ENCODE data around the gene NSA2. TPM values are rescaled to one million over a fixed set of nuclear protein-coding genes. Genes with fewer than 3 reads are reported as not detected.
"Not testable (repeated sequence)": the region's sequence is repeated elsewhere in the genome, so short reads cannot be mapped to it uniquely, and the experiment has no call there.

Gene NSA2
- total RNA-seq (100 to 1,000 TPM in 1 of 2 donors, 10 to 100 TPM in 1; 51.7 to 190 TPM), polyA plus RNA-seq (ENCODE audit: insufficient read length in 2 of 2) (100 to 1,000 TPM; 103 to 106 TPM)
- long read RNA-seq, donor 1, full-length matches to known transcripts, result 32 of 61 reads
- long read RNA-seq, donor 1, partial matches to known transcripts, result 22 of 61 reads
- long read RNA-seq, donor 1, other reads (novel, unspliced or antisense), result 7 of 61 reads
- long read RNA-seq, donor 2, full-length matches to known transcripts, result 15 of 20 reads
- long read RNA-seq, donor 2, partial matches to known transcripts, result 5 of 20 reads
- long read RNA-seq, donor 2, other reads (novel, unspliced or antisense), result 0 of 20 reads
- long read RNA-seq, donor 3, full-length matches to known transcripts, result 17 of 22 reads
- long read RNA-seq, donor 3, partial matches to known transcripts, result 5 of 22 reads
- long read RNA-seq, donor 3, other reads (novel, unspliced or antisense), result 0 of 22 reads
- long read RNA-seq, donor 4, full-length matches to known transcripts, result 93 of 228 reads
- long read RNA-seq, donor 4, partial matches to known transcripts, result 135 of 228 reads
- long read RNA-seq, donor 4, other reads (novel, unspliced or antisense), result 0 of 228 reads

- peak; percentile 94 to 99 (median 94) for DNase-seq (ENCODE audit: low read depth in 4 of 6, low spot score in 6 of 6)
- Histone ChIP-seq H3K9me3 (ENCODE audit: control insufficient read depth, insufficient read depth, low read length) (no peaks in the 10 kb centered on the region), H3K27me3 (ENCODE audit: control insufficient read depth, insufficient read depth, low read length) (no peaks in the 10 kb centered on the region), H3K36me3 (ENCODE audit: control insufficient read depth, insufficient read depth, low read length) (peaks cover 11% of the 10 kb centered on the region), H3K4me1 (ENCODE audit: control insufficient read depth, insufficient read depth, low read length) (peaks cover 14% of the 10 kb centered on the region), H3K4me3 (ENCODE audit: low read depth, low read length) (peak within 1 kb of the TSS; percentile 98), H3K27ac (ENCODE audit: low read depth, low read length) (peak within 1 kb of the TSS; percentile 84)
- WGBS (ENCODE audit: insufficient coverage), result under 1% methylated on average over 52 of the region's 54 CpGs
Observed at GRCh38 chr5:74766849-74767578, at the start of gene NSA2, which contains the start of gene GFM2. NSA2 (plus strand) TSS chr5:74767249; CDS start chr5:74767361, 112 bp downstream. GFM2 (minus strand) TSS chr5:74767117; CDS start chr5:74763742, 3,375 bp downstream.

- Histone ChIP-seq H3K27ac (ENCODE audit: low read depth, low read length) (no peak overlapping the region), H3K27me3 (ENCODE audit: control insufficient read depth, insufficient read depth, low read length) (no peaks in the 10 kb centered on the region), H3K9me3 (ENCODE audit: control insufficient read depth, insufficient read depth, low read length) (no peaks in the 10 kb centered on the region), H3K4me3 (ENCODE audit: low read depth, low read length) (no peak overlapping the region), H3K4me1 (ENCODE audit: control insufficient read depth, insufficient read depth, low read length) (no peaks in the 10 kb centered on the region), H3K36me3 (ENCODE audit: control insufficient read depth, insufficient read depth, low read length) (peaks cover 10% of the 10 kb centered on the region)
- DNase-seq (ENCODE audit: low read depth in 4 of 6, low spot score in 6 of 6), result peak in 1 of 6 donors; percentile 66
- no CpG with 5 or more reads among the region's 1 CpG for WGBS (ENCODE audit: insufficient coverage)
Observed at GRCh38 chr5:74717596-74717995, 49.5 kb upstream of the NSA2 start.

- Histone ChIP-seq H3K36me3 (ENCODE audit: control insufficient read depth, insufficient read depth, low read length) (peaks cover 12% of the 10 kb centered on the region), H3K9me3 (ENCODE audit: control insufficient read depth, insufficient read depth, low read length) (no peaks in the 10 kb centered on the region), H3K27ac (ENCODE audit: low read depth, low read length) (no peak overlapping the region), H3K4me1 (ENCODE audit: control insufficient read depth, insufficient read depth, low read length) (no peaks in the 10 kb centered on the region), H3K4me3 (ENCODE audit: low read depth, low read length) (no peak overlapping the region), H3K27me3 (ENCODE audit: control insufficient read depth, insufficient read depth, low read length) (no peaks in the 10 kb centered on the region)
- DNase-seq (ENCODE audit: low read depth in 4 of 6, low spot score in 6 of 6), result no peak
- WGBS (ENCODE audit: insufficient coverage), result 100% methylated on average over 1 of the region's 1 CpG
Observed at GRCh38 chr5:74722271-74722670, 44.8 kb upstream of the NSA2 start.

GRCh38 chr5:74725331-74725730, 41.7 kb upstream of the NSA2 start:
- 100% methylated on average over 1 of the region's 1 CpG for WGBS (ENCODE audit: insufficient coverage)
- H3K36me3 ChIP-seq (ENCODE audit: control insufficient read depth, insufficient read depth, low read length), result peaks cover 14% of the 10 kb centered on the region

GRCh38 chr5:74736759-74737158, 30.3 kb upstream of the NSA2 start:
- no peak overlapping the region for H3K27ac ChIP-seq (ENCODE audit: low read depth, low read length)
- peaks cover 10% of the 10 kb centered on the region for H3K36me3 ChIP-seq (ENCODE audit: control insufficient read depth, insufficient read depth, low read length)
- H3K27me3 ChIP-seq (ENCODE audit: control insufficient read depth, insufficient read depth, low read length), result no peaks in the 10 kb centered on the region
- no peaks in the 10 kb centered on the region for H3K9me3 ChIP-seq (ENCODE audit: control insufficient read depth, insufficient read depth, low read length)
- H3K4me3 ChIP-seq (ENCODE audit: low read depth, low read length), result no peak overlapping the region
- no peaks in the 10 kb centered on the region for H3K4me1 ChIP-seq (ENCODE audit: control insufficient read depth, insufficient read depth, low read length)
- peak in 2 of 6 donors; percentile 2 to 4 for DNase-seq (ENCODE audit: low read depth in 4 of 6, low spot score in 6 of 6)
- no CpG with 5 or more reads among the region's 6 CpGs for WGBS (ENCODE audit: insufficient coverage)

More at GRCh38 chr5:74725331-74725730, 41.7 kb upstream of the NSA2 start:
- H3K27ac ChIP-seq (ENCODE audit: low read depth, low read length), result no peak overlapping the region
- H3K4me1 ChIP-seq (ENCODE audit: control insufficient read depth, insufficient read depth, low read length), result no peaks in the 10 kb centered on the region
- DNase-seq (ENCODE audit: low read depth in 4 of 6, low spot score in 6 of 6), result no peak
- H3K4me3 ChIP-seq (ENCODE audit: low read depth, low read length), result no peak overlapping the region
- H3K27me3 ChIP-seq (ENCODE audit: control insufficient read depth, insufficient read depth, low read length), result no peaks in the 10 kb centered on the region
- H3K9me3 ChIP-seq (ENCODE audit: control insufficient read depth, insufficient read depth, low read length), result no peaks in the 10 kb centered on the region

GRCh38 chr5:74738406-74738805, 28.6 kb upstream of the NSA2 start:
- Histone ChIP-seq H3K4me1 (ENCODE audit: control insufficient read depth, insufficient read depth, low read length) (no peaks in the 10 kb centered on the region), H3K27me3 (ENCODE audit: control insufficient read depth, insufficient read depth, low read length) (no peaks in the 10 kb centered on the region), H3K4me3 (ENCODE audit: low read depth, low read length) (no peak overlapping the region), H3K27ac (ENCODE audit: low read depth, low read length) (no peak overlapping the region), H3K36me3 (ENCODE audit: control insufficient read depth, insufficient read depth, low read length) (peaks cover 1% of the 10 kb centered on the region), H3K9me3 (ENCODE audit: control insufficient read depth, insufficient read depth, low read length) (no peaks in the 10 kb centered on the region)
- 80% methylated on average over 2 of the region's 4 CpGs for WGBS (ENCODE audit: insufficient coverage)
- DNase-seq (ENCODE audit: low read depth in 4 of 6, low spot score in 6 of 6), result no peak

DNA sequence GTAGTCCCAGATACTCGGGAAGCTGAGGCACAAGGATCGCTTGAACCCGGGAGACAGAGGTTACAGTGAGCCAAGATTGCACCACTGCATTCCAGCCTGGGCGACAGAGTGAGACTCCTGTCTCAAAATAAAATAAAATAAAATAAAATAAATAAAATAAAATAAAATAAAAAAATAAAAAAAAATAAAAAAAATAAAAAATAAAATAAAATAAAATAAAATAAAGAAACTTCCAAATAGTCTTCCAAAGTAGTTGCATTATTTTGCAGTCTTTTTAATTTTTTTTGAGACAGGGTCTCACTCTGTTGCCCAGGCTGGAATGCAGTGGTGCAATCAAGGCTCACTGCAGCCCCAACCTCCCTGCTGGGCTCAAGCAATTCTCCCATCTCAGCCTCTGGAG, 18.3 kb upstream of the NSA2 start:
- H3K27me3 ChIP-seq (ENCODE audit: control insufficient read depth, insufficient read depth, low read length); H3K27ac ChIP-seq (ENCODE audit: low read depth, low read length); H3K4me1 ChIP-seq (ENCODE audit: control insufficient read depth, insufficient read depth, low read length); H3K4me3 ChIP-seq (ENCODE audit: low read depth, low read length); DNase-seq (ENCODE audit: low read depth in 4 of 6, low spot score in 6 of 6); H3K9me3 ChIP-seq (ENCODE audit: control insufficient read depth, insufficient read depth, low read length): not testable (repeated sequence)
- peaks cover 11% of the 10 kb centered on the region for H3K36me3 ChIP-seq (ENCODE audit: control insufficient read depth, insufficient read depth, low read length)
- no CpG with 5 or more reads among the region's 4 CpGs for WGBS (ENCODE audit: insufficient coverage)

GRCh38 chr5:74761241-74761640, 5.8 kb upstream of the NSA2 start:
- Histone ChIP-seq H3K27ac (ENCODE audit: low read depth, low read length) (no peak overlapping the region), H3K9me3 (ENCODE audit: control insufficient read depth, insufficient read depth, low read length) (peaks cover 3% of the 10 kb centered on the region), H3K36me3 (ENCODE audit: control insufficient read depth, insufficient read depth, low read length) (peaks cover 6% of the 10 kb centered on the region), H3K4me1 (ENCODE audit: control insufficient read depth, insufficient read depth, low read length) (peaks cover 13% of the 10 kb centered on the region), H3K4me3 (ENCODE audit: low read depth, low read length) (no peak overlapping the region), H3K27me3 (ENCODE audit: control insufficient read depth, insufficient read depth, low read length) (no peaks in the 10 kb centered on the region)
- no peak for DNase-seq (ENCODE audit: low read depth in 4 of 6, low spot score in 6 of 6)
- no CpG with 5 or more reads among the region's 1 CpG for WGBS (ENCODE audit: insufficient coverage)

- no peak overlapping the region for H3K27ac ChIP-seq (ENCODE audit: low read depth, low read length)
- no peaks in the 10 kb centered on the region for H3K9me3 ChIP-seq (ENCODE audit: control insufficient read depth, insufficient read depth, low read length)
- H3K4me1 ChIP-seq (ENCODE audit: control insufficient read depth, insufficient read depth, low read length), result peaks cover 14% of the 10 kb centered on the region
- no peaks in the 10 kb centered on the region for H3K27me3 ChIP-seq (ENCODE audit: control insufficient read depth, insufficient read depth, low read length)
- DNase-seq (ENCODE audit: low read depth in 4 of 6, low spot score in 6 of 6), result no peak
- WGBS (ENCODE audit: insufficient coverage), result 100% methylated on average over 2 of the region's 2 CpGs
- H3K4me3 ChIP-seq (ENCODE audit: low read depth, low read length), result no peak overlapping the region
- H3K36me3 ChIP-seq (ENCODE audit: control insufficient read depth, insufficient read depth, low read length), result no peaks in the 10 kb centered on the region
Observed at GRCh38 chr5:74762599-74762998, 4.5 kb upstream of the NSA2 start.

All from spinal cord (tissue), 10 donors.